HG02623 (cell line): Measurements from ENCODE around the gene TTC13.
A peak's percentile ranks its signal among the peaks of the same experiment; 100 is the strongest.

Source experiments
- ATAC-seq: cut with Tn5 transposase; IDR thresholded peaks from one replicate; pipeline ENCODE4 v1.9.1; 2021; ENCODE audit warnings: moderate library complexity; ENCODE audit not compliant: unreplicated experiment

Gene TTC13

DNA sequence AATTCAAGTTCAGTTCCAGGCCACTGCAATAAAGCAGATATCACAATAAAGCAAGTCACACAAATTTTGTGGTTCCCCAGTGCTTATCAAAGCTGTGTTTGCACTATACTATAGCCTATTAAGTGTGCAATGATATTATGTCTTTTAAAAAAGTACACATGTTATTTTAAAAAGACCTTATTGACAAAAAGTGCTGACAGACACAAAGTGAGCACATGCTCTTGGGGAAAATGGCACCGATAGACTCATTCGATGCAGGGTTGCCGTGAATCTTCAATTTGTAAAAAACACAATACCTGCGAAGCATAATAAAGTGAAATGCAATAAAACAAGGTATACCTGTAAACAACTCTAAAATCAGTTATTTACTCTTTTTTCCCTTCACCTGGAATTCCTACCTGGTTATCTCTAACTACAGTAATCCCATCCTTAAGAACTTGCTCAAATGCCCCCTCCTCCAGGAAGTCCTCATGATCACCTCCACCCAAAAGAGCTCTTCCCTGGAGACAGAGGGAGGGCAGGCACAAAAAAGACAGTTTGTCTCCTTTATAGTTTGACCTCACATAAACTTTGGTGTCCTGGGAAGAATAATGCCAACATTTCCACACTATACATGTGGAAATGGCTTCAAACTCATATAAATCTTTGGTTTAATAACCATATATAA, 100.6 kb downstream of the TTC13 start:
- ATAC-seq = no peak

DNA sequence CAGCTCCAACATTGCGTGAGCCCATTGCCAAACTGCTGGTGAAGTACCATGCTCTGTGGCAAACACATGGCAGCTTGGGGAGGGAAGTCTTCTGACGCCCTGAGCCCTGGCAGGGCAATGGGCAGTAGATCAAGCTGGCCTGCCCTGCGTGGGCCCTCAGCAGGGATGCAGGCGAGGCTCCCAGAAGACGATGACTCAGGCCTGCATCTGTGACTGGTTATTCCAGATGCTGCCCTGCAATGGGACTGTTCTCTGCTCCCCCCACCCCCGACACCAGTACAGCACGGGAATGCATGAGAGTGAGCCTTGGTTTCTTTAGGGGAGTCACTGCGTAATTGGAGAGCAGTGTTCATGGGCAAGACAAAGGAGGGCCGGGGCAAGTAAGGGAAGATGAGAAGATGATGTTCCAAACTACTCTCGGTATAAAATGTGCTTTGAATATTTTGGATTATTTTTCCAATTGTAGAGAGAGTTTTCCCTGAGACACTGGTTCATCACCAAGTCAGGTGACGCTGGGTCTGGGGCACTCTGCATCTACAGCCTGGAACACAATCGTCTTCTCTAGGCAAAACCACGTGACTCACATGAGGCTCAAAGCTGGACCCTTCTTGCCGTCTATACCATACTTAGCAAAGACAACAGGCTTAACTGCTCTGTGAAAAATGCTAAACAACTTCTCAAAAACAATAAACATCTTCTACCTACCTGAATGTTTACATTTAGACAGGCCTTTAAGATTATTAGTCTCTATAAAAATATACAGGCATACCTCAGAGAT, 101.3 kb downstream of the TTC13 start:
- ATAC-seq = no peak

DNA sequence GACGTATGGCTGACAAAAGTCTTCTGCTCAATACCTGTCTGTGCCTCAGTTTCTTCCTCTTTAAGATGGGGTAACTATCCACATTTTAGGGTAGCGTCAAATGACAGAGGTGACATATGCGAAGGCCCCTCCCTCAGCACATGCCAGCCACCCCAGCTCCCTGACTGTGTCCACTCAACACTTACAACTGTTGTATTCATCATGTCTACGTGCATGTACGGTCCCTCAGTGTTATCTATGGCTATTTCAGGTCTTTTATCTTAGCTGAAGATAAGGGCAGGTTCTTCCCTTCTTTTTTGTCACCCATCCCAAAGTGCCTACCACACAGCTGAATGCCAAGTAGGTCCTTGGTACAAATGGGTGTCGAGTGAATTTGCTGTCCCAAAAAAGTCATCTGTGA, 102.0 kb downstream of the TTC13 start:
- no peak for ATAC-seq

- no peak for ATAC-seq
Measured at GRCh38 chr1:230875370-230875769, 103.3 kb downstream of the TTC13 start.

- ATAC-seq = no peak
Measured at GRCh38 chr1:230870916-230871315, 107.7 kb downstream of the TTC13 start.

DNA sequence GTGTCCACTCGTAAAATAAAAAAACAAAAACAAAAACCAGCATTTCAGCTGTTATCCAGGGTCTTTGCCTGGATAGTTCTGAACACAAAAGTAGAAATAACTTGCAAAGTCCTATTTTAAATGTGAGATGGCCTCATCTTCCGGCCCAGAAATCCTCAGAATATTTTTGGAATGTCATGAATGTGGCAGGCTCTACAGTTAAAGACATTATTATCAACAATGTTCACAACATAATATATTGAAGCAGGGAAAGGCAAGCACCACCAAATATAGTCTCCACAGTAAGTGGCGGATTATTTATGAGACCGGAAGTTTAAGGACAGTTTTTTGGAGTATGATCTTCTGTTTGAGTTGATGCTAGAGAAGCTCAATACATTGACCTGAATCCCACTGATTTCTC, 109.2 kb downstream of the TTC13 start:
- no peak for ATAC-seq

DNA sequence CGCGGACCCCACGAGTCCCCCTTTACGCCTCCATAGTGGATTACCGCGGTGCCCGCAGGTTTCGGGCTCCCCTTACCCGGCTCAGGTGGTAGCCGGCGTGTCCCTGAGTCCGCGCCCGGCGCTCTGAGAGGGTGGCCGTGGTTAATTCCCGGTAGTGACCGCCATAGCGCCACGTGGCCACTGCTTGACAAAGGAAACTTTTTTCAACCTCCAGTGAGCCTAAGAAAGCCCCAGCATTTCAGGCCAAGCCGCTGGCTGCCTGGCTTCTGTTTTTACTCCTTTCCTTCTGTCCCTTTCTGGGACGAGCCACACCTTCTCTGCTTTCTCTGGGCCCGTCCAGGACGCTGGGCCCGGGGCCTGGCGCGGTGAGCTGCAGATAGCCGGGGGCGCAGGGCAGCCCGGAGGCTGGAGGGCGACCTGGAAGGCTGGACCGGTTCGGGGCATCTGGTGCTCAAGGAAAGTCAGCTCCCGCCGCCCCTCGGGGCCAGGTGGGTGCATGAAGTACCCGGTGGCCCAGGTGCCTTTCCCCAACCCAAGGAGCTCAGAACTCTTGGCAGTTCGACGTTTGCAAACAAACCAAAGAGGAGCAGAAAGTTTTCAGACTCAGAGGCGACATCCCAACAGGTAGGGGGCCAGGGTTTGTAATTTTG, 109.8 kb downstream of the TTC13 start:
- peak; percentile 35 for ATAC-seq

- ATAC-seq = peak; percentile 85
Measured at GRCh38 chr1:230867903-230868735, 110.5 kb downstream of the TTC13 start, which contains the start of gene C1orf198. Gene C1orf198, minus strand, starts transcription at chr1:230868521. Its CDS starts 9 bp downstream, at chr1:230868512.

GRCh38 chr1:230867101-230867902, 111.4 kb downstream of the TTC13 start:
- no peak for ATAC-seq

- no peak for ATAC-seq
Measured at GRCh38 chr1:230866171-230867070, 112.2 kb downstream of the TTC13 start.

DNA sequence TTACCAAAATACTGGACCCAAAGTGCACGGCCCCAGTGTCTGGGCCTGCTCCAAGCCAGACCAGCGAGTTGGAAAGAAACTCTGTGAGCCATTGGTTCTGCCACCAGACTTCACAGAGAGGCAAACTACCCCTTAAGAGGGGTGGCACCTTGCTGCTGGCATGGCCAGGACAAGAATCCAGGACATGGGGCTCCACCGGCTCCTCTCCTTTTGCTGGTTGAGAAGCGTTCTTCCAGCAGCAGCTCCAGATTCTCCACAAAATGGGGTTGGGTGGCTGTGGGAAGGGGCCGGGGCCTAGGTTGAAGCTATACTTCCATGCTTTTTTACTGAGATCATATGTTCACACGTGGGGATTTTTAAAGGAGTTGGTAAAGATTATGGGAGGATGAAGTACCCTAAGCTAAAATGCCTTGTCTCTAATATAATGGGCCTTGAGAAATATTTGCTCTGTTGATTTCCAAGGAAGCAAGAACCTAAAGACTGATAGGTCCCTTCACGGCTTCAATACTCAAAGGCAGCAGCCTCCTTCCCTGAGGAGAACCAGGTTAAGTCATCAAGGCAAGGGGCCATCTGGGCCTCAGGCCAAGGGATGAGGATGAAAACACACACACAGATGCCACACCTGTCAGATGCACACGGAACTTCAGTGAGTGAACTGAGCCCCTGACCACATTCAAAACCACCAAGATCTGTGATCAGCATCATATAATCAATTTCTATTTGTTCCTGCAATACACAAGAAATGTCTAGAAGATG, 113.4 kb downstream of the TTC13 start:
- ATAC-seq = no peak

DNA sequence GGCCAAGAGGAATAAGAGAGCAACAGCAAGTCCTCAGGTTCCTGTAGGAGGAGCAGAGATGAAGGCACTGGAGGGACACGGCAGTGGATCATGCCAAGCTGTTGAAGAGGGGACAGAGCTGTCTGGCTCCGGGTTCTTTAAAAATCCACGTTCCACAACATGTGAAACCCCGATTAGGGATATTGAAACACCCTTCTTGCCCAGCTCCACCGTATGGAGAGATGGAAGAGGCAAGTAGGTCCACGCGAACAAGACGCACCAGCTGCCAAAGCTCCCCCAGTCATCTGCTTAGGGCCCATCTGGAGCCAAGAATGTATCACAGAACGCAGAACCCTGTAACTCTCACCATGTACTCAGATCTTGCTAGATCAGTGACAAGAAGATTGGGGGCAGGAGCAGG, 114.2 kb downstream of the TTC13 start:
- ATAC-seq = no peak

DNA sequence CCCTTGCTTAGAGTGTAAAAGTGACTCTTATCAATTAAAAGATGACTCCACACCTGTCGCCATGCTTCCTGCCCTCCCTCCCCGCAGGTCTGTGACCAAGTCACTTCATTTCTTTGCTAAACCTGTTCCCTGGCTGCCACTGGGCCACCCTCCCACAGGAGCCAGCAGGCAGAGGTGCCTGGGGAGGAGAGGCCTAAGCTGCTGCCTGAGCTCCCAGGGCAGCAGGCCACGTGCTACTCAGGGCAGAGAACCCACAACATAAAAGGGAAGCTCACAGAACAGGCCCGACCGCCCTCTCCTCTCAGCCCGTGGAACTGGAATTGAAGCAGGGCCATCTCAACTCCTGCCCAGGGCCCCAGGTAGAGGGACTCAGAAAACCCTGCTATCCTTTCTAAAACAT, 115.2 kb downstream of the TTC13 start:
- ATAC-seq = no peak

- ATAC-seq = no peak
Measured at GRCh38 chr1:230861970-230862595, 116.6 kb downstream of the TTC13 start.

DNA sequence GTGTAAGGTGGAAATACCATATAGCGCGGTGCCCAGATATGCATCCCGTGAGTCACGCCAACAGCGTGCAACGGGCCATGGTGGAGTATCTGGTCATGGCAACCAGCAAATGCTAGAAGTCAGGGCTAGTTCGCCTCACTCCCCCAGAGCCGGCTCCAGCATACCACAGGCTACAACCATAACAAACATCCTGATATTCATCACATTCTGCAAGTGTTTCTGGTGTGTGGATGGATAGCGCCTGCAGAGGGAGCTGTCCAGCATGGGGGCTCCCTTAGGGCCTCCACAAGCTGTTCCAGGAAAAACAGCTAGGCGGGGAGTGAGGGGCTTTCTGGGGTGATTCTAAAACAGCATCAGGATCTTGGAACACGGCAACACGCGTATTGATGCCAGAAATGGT, 117.2 kb downstream of the TTC13 start:
- ATAC-seq = no peak

GRCh38 chr1:230860617-230861384, 117.9 kb downstream of the TTC13 start:
- no peak for ATAC-seq
